HG03039 (cell line): ENCODE results near the gene PPFIA2.

Experiments
- ATAC-seq: cut with Tn5 transposase; IDR thresholded peaks from one replicate; pipeline ENCODE4 v1.9.1; 2021; ENCODE audit warnings: mild to moderate bottlenecking, moderate library complexity; ENCODE audit not compliant: unreplicated experiment

Gene PPFIA2

GRCh38 chr12:81294325-81295190, 464.6 kb downstream of the PPFIA2 start:
- ATAC-seq, result no peak

- no peak for ATAC-seq
Measured at GRCh38 chr12:81288651-81289050, 470.5 kb downstream of the PPFIA2 start.

DNA sequence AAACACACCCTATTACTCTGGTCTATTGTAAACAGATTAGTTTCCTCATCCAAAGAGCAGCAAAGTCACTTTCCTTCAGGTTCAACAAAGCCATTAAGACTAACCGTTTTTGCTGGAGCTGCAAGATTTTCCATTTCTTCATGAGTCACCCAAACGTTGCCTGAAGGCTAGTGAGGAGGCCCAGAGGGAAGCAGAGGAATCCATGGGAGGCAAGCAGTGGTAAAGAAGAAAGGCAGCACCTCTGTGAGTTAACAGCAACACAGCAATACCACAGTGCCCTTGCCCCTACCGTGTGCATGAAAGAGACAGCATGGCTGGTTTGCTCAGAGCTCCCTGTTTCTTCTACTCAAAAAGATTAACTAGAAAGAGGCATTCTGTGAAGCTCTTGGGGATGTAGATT, 475.0 kb downstream of the PPFIA2 start:
- ATAC-seq, result no peak

DNA sequence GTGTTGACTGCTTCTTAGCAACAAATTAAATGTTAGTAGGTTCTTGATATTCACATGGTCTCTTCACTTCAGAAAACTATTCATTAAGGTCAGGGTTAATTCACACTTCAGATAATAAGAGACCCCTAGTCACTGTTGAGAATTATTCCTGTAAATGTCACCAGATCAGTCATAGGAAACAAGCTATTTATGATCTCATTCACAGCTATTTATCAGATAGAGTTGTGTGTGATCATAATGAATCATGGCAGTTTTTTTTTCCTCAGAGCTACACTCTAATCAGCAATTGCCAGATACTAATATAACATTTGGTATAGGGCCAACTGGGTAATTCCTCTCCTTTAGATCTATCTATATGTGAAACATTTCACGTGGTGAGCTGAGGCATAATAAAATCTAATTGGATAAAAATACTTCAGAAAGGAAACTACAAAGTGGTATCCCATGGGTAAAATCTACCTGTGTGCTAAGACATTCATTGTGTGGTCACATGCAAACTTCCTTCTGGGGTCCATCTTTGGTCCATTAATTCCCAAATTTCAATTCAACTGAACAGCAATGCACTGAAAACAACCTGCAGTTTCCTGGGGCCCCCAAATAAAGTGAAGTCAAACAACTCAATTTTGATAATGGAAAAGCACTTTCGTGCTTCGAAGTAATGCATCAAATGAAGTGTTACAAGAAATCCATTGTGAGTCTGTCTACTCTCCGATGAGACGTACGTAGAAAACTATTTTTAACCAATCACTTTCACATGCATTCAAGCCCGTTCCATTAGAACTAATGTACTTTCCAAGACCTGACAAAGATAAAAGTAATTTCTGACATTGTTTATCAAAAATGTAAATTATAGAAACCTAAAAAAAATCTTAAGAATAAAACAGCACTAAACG, 484.3 kb downstream of the PPFIA2 start:
- ATAC-seq, result no peak

DNA sequence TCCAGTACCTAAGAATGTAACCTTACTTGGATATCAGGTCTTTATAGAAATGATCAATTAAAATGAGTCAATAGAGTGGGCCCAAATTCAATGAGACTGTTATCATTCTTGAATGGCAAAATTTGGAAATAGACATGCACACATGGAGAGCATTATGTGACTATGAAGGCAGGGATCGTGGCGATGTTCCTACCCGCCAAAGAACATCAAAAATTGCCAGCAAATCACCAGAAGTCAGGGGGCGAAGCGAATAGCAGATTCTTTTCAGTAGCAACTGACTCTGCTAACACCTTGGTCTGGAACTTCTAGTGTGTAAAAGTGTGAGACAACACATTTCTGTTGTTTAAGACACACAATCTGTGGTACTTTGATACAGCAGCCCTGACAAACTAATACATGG, 488.8 kb downstream of the PPFIA2 start:
- ATAC-seq, result no peak

- ATAC-seq, result no peak
Measured at GRCh38 chr12:81263072-81263471, 496.1 kb downstream of the PPFIA2 start.

DNA sequence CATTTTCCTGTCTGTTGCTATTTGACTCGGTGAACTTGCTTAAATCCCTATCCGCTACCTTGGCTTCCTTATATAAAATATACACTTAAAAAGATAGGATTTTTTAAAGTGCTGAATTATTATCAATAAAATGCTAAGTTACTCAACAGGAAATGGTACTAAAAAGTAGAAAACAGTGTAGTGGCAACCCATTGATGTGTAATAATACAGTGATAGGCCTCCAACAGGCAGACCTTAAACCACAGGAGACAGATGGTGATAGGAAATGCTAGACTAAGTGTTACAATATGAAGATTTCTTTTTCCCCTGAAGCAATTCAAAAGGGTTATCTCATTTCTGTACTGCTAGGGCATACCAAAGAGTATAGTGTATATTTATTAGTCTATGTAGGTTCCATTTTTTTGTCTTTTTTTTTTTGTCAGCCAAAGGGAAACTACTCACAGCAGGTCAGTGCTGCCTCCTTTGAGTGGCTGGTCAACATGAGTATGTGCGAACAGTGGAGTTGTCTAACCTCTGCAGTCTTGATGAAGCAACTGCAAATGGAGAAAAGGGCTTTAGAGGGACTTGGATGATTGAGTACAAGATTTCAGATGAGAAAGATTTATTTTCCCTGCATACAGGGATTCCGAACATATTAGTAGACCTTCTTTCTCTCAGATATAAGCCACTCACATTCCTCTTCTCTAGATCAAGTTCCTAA, 497.5 kb downstream of the PPFIA2 start:
- no peak for ATAC-seq

- no peak for ATAC-seq
Measured at GRCh38 chr12:81259360-81259759, 499.8 kb downstream of the PPFIA2 start.

- ATAC-seq, result no peak
Measured at GRCh38 chr12:81257947-81258551, 501.1 kb downstream of the PPFIA2 start.

- no peak for ATAC-seq
Measured at GRCh38 chr12:81255947-81256346, 503.2 kb downstream of the PPFIA2 start.

- ATAC-seq, result no peak
Measured at GRCh38 chr12:81255456-81255855, 503.7 kb downstream of the PPFIA2 start.

- ATAC-seq, result no peak
Measured at GRCh38 chr12:81253360-81253759, 505.8 kb downstream of the PPFIA2 start.

- no peak for ATAC-seq
Measured at GRCh38 chr12:81252228-81252627, 506.9 kb downstream of the PPFIA2 start.

DNA sequence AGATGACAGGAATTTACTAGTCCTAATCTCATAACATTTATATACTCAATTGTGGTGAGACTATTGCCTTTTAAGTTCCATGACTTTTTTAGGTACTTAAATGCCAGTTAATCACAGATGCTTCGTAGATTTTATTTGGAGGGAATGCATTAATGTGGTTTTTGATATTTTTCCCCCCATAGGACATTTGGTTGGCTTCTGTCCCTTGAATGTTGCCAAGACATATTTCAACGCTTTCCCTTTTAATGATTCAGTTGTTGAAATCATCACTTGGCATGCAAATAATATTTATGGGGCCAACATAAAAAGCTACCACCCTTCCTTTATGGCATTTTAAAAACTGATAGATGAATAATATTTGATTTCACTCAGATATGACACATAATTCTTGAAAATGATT, 509.2 kb downstream of the PPFIA2 start:
- no peak for ATAC-seq

- no peak for ATAC-seq
Measured at GRCh38 chr12:81245907-81246570, 513.1 kb downstream of the PPFIA2 start.

DNA sequence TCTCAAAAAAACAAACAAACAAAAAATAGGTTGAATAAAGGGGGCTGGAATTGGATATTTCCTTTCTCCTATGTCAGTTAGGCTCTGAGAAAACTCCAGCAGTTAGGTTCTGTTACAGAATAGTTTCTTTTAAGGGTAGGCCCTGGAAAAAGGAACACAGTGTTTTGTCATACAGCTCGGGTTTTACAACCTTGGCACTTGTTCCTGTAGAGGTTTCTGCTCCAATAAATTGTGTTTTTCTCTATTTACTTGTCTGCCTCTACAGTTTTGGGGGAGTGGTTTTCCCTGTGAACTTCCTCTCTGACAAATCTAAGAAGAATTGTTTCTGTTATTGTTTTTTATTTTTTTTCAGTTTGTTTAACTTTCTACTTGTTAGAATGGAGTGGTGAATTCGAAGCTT, 513.7 kb downstream of the PPFIA2 start:
- no peak for ATAC-seq

DNA sequence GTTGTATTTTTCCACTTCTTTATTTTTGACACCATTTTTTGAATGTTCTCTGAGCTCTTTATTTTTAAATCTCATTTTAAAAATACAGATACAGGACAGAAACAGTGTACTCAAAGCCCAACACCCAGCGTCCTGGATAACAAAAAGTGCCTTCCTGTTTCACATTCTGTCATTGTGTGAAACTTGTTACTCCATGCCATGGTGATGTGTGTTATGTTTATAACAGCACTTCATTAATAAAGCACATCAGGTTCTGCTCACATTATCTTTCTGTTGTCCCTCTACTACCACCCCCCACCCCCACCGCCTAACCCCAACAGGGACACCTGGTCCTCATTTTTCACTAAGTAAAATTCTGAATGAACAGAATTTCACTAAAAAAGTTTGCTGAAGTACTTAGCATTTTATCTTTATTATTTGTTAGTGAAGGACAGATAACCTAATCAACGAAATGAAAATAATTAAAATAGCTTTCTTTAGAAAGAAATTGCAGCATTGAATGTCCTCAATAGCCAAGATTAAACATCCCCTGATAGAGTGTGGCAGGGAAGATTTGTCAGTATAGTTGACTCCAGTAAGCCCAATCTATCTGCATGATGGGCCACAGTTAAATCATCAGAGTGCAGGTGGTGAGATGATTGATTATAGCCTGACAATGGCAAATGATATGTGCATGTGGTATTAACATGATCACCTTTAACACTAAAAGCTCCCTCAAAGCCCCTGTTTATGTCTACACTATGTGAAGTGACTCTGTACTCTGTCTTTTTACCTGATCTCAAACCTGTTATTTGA, 527.4 kb downstream of the PPFIA2 start:
- no peak for ATAC-seq

- ATAC-seq, result no peak
Measured at GRCh38 chr12:81229759-81230158, 529.4 kb downstream of the PPFIA2 start.

GRCh38 chr12:81224626-81225025, 534.5 kb downstream of the PPFIA2 start:
- no peak for ATAC-seq
